ENCODE results near the gene APAF1. TPM values are rescaled to one million over a fixed set of nuclear protein-coding genes. Genes with fewer than 3 reads are reported as not detected.
"Not testable (repeated sequence)": the region's sequence is repeated elsewhere in the genome, so short reads cannot be mapped to it uniquely, and the experiment has no call there.

The APAF1 gene
- 4.0 TPM for total RNA-seq
- long read RNA-seq: 0 reads

GRCh38 chr12:98644712-98645571, at the start of gene APAF1, which contains the start of gene IKBIP:
Gene APAF1 (plus strand): TSS chr12:98645290. CDS start chr12:98648360, 3,070 bp downstream.
Gene IKBIP (minus strand): TSS chr12:98644788. CDS start chr12:98644701, 87 bp downstream.
- peak; percentile 100 for ATAC-seq
- intact Hi-C loops (cut with DNase I): loop anchor here (2.0 to 5.0 kb wide), 3 partner anchors 52 to 143 kb away; partner anchors contain the start of gene SLC25A3
- peak; percentile 99 for DNase-seq (ENCODE audit: missing footprints)

- intact Hi-C loops (cut with DNase I); DNase-seq (ENCODE audit: missing footprints); ATAC-seq: not testable (repeated sequence)
These were observed 47.8 kb upstream of the APAF1 start for GRCh38 chr12:98597313-98597712.

- ATAC-seq (no peak), DNase-seq (ENCODE audit: missing footprints) (no peak)
- intact Hi-C loops (cut with DNase I): no loop called here
These were observed 43.2 kb upstream of the APAF1 start for GRCh38 chr12:98601924-98602323.

DNA sequence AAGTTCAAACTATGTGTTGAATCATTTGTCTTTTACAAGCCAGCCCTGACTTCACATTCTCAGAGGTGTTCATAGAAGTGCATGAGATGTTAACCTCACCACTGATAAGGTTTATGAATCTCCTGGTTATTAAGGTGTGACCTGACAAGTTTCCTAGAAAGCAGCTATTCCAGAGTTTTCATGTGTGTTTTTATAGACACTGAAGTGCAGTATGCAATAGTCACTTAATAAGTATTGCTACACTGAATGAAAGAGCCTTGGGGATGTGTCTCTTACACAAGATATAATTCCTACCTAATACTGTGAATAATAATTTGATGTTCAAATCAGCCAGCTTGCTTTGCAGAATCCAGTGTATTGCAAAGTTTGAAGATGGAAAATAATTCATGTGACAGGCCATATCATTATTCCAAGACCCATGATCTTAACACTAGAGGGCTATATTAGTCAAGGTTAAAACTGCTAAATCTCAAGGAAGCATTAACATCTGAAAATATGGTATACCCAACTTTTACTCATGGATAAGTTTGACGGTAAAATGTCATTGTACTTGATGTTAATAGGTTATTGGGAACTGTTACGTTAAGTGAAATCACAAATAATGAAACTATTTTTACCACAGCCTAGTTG, 38.6 kb upstream of the APAF1 start:
- ATAC-seq: no peak
- intact Hi-C loops (cut with DNase I): no loop called here
- DNase-seq (ENCODE audit: missing footprints): no peak

GRCh38 chr12:98610596-98610995, 34.5 kb upstream of the APAF1 start:
- intact Hi-C loops (cut with DNase I): no loop called here
- DNase-seq (ENCODE audit: missing footprints) (no peak), ATAC-seq (no peak)

DNA sequence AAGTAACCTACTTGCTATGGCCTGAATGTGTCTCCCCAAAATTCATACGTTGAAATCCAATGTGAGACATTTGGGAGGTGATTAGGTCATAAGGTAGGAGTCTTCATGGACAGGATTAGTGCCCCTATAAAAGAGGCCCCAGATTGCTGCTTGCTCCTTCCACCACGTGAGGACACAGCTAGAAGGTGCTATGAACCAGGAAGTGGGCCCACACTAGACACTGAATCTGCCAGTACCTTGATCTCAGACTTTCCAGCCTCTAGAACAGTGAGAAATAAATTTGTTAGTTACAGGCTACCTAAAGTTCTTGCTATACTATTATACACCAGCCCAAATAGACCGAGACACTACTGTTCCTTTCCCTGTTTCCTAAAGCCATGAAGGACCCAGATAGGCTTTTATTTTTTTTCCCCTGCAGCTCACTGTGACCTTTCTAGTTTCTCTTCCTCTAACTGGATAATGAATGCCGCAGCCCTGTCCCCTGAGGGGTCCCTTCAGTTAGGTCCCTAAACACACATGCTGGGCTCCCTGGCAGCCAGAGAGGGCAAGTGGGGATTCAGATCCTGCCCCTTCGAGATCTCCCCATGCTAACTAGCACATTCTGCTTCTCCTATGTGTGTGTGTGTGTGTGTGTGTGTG, 32.3 kb upstream of the APAF1 start:
- intact Hi-C loops (cut with DNase I): no loop called here
- DNase-seq (ENCODE audit: missing footprints): no peak
- no peak for ATAC-seq

- intact Hi-C loops (cut with DNase I): no loop called here
- ATAC-seq (peak; percentile 70), DNase-seq (ENCODE audit: missing footprints) (no peak)
These were observed 26.1 kb upstream of the APAF1 start for GRCh38 chr12:98618952-98619351.

DNA sequence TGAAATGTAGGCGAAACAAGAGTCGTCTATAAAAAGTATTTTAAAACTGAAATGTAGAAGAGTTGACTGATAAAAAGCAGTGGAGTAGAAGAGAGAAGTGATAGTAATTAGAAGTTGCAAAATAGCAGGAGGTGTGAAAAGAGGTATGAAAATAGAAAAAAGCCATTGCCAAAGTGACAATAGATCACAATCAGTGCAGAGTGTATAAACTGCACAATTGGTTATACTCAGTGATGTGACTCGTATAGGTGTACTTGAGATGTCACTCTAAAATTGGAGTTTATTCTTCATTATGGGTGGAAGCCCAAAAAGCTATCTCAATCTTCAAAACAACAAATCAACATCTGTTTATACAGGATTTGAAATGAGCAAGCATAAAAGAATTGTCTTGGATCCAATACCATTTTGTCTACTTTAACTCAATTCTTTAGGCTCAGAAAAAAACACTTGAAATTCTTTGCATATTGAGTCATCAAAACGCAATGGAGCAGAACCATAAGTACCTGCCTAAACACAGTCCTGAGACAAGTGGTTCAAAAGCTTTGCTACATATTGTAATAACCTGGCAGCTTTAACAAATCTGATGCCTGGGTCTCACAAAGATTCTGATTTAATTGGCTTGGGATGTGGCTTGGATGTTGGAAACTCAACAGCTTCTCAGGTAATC, 9.3 kb upstream of the APAF1 start:
- DNase-seq (ENCODE audit: missing footprints) (no peak), ATAC-seq (no peak)
- intact Hi-C loops (cut with DNase I): no loop called here

GRCh38 chr12:98637068-98637467, 8.0 kb upstream of the APAF1 start:
- ATAC-seq (no peak), DNase-seq (ENCODE audit: missing footprints) (no peak)
- intact Hi-C loops (cut with DNase I): no loop called here

GRCh38 chr12:98638009-98638408, 7.1 kb upstream of the APAF1 start:
- ATAC-seq: no peak
- intact Hi-C loops (cut with DNase I): no loop called here
- DNase-seq (ENCODE audit: missing footprints): no peak

GRCh38 chr12:98639491-98639890, 5.6 kb upstream of the APAF1 start:
- intact Hi-C loops (cut with DNase I): no loop called here
- no peak for ATAC-seq
- DNase-seq (ENCODE audit: missing footprints): no peak

DNA sequence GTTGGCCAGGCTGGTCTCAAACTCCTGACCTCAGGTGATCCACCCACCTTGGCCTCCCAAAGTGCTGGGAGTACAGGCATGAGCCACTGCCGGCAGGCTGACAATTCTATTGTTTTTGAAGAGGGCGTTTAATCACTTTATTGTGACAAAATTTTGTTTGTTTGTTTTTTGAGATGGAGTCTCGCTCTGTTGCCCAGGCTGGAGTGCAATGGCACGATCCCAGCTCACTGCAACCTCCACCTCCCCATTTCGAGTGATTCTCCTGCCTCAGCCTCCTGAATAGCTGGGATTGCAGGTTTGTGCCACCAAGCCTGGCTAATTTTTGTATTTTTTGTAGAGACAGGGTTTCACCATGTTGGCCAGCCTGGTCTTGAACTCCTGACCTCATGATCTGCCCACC, 2.3 kb upstream of the APAF1 start:
- intact Hi-C loops (cut with DNase I); DNase-seq (ENCODE audit: missing footprints); ATAC-seq: not testable (repeated sequence)

GRCh38 chr12:98644433-98644711, 718 bp upstream of the APAF1 start:
- intact Hi-C loops (cut with DNase I): loop anchor here (2.0 kb wide), 2 partner anchors 52 to 78 kb away; partner anchors contain the start of gene SLC25A3
- ATAC-seq (peak; percentile 7), DNase-seq (ENCODE audit: missing footprints) (peak; percentile 77)

DNA sequence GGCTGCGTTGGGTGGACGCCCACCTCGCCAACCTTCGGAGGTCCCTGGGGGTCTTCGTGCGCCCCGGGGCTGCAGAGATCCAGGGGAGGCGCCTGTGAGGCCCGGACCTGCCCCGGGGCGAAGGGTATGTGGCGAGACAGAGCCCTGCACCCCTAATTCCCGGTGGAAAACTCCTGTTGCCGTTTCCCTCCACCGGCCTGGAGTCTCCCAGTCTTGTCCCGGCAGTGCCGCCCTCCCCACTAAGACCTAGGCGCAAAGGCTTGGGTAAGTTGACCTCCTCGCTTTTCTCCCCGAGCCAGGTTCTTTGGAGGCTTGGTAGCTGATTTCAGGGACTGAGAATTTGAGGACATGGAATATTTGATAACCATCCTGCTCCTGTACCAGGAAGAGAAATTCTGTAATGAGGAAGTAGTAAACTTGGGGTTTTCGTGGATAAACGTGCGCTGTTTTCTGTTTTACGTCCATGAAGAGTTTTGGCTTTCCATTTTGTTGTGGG, 530 bp downstream of the APAF1 start:
- DNase-seq (ENCODE audit: missing footprints): no peak
- ATAC-seq: peak; percentile 10
- intact Hi-C loops (cut with DNase I): loop anchor here (2.0 to 5.0 kb wide), 3 partner anchors 53 to 143 kb away; partner anchors contain the start of gene SLC25A3

DNA sequence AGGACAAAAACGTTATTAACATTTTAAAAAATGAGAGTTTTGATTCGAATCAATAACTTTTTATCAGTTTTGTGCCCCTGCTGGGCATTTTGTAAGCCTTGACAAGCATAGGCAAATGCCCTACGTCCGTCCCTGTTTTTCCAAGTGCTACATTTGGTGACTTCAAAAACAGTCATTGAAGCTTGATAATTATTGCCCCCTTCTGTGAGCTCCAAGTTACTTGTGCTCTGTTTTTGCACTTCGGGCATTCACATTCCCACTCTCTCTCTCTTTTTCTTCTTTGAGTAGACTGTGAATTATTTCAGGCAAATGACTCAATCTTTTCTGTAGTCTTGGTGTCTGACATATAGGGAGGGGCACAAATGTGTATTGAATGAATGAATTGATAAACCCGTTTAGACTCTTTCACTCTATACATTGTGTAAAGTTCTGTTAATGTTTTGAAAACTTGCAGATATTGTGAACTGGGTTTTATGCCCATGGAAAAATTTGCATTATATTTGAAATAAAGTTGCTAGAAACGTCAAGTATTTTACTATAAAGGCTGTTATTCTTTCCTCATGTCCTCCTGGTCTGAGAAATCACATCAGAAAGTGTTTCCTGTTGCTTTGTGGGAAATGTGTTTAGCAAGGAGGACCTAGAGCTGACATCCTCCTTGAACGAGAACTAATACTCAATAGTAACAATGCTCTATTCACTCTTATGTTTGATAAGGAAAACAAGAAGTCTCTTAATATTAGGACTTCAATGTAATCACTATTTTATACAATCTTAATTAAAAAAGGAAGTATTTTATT, 1.4 kb downstream of the APAF1 start:
- ATAC-seq: no peak
- intact Hi-C loops (cut with DNase I): loop anchor here (5.0 kb wide), 1 partner anchor 144 kb away; no protein-coding TSS in a partner anchor
- no peak for DNase-seq (ENCODE audit: missing footprints)

GRCh38 chr12:98651328-98651727, 6.2 kb downstream of the APAF1 start:
- no peak for ATAC-seq
- DNase-seq (ENCODE audit: missing footprints): no peak
- intact Hi-C loops (cut with DNase I): no loop called here

DNA sequence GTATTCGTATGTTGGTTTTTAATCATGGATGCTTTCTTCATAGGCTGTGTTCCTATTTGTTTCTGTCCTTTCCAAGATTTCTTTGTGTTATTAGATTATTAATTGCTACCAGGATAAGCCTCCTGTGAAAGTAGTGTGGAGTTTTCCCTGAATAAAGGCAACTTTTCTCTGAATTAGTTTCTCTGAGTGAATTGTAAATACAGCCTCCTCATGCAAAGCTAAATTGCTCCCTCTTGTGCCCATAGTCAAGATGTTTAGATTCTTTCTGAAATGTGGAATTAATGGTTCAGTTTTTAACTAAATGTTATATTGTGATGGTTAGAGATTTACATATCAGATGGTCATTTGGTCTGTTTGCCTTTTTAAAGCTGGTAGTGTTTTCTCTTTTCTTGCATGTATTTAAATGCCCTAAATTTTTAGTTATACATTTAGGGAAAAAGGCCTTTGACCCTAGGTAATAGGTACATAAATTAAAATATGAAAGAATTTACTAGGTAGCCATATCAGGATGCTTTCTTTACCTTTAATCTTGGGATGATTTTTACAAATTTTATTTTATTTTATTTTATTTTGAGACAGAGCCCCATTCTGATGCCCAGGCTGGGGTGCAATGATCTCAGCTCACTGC, 8.9 kb downstream of the APAF1 start:
- ATAC-seq: no peak
- intact Hi-C loops (cut with DNase I): no loop called here
- no peak for DNase-seq (ENCODE audit: missing footprints)
